HG03045 (cell line): ENCODE measurements around the gene TOM1L1.
"Not testable (repeated sequence)": the region's sequence is repeated elsewhere in the genome, so short reads cannot be mapped to it uniquely, and the experiment has no call there.

Source experiments
- ATAC-seq: cut with Tn5 transposase; IDR thresholded peaks from one replicate; pipeline ENCODE4 v1.9.1; 2021; ENCODE audit warnings: mild to moderate bottlenecking, moderate library complexity; ENCODE audit not compliant: unreplicated experiment

TOM1L1 gene, protein sequence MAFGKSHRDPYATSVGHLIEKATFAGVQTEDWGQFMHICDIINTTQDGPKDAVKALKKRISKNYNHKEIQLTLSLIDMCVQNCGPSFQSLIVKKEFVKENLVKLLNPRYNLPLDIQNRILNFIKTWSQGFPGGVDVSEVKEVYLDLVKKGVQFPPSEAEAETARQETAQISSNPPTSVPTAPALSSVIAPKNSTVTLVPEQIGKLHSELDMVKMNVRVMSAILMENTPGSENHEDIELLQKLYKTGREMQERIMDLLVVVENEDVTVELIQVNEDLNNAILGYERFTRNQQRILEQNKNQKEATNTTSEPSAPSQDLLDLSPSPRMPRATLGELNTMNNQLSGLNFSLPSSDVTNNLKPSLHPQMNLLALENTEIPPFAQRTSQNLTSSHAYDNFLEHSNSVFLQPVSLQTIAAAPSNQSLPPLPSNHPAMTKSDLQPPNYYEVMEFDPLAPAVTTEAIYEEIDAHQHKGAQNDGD

DNA sequence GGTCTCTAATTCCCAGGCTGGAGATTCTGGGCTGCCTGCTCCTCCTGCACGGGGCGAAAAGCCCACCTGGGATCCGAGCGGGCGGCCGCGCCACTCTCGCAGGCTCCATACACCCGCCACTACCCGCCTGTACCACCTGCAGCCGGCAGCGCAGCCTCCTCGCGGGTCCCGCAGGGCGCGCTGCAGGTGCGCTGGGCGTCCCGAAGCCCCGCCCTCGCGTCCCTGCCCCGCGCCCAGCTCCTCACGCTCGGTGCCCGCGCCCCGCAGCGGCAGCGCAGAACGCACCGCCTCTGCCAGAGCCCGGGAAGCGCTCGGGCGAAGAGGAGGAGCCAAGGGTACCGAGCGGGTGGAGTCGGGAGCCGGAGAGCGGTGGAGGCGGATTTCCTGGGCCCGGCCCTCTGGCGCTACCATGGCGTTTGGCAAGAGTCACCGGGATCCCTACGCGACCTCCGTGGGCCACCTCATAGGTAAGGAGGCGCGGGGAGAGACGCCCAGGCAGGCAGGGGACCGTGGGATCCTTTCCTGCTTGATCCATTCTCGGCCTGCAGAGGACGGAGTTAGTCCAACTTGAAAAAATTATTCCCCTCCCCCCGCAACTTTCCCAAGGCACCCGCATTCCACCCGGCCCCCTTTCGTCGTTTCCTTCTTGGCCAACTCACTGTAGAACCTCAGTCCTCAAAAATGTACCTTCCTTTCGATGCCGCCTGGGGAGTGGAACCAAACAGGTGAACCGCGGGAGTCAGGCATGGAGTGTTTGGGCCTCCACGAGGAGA lies at the start of gene TOM1L1:
TSS of gene TOM1L1 (plus strand) at position 396 of the 773 bp plus-strand sequence. CDS start at position 410, 14 bp downstream.
- peak; percentile 74 for ATAC-seq

DNA sequence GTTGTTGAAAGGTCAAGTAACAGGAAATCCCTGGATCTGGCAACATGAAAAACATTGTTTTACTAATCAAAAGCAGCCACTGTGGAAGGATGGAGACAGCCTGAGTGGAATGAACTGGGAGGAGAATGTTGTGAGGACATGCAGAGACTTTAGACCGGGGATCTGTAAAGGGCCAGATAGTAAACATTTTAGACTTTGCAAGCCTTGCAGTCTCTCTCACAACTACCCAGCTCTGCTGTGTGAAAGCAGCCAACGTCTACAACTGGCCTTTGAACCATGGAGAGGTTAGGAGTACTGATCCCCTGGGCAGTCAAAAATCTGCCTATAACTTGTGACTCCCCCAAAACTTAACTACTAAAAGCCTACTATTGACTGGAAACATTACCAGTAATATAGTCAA lies 41.5 kb upstream of the TOM1L1 start:
- no peak for ATAC-seq

DNA sequence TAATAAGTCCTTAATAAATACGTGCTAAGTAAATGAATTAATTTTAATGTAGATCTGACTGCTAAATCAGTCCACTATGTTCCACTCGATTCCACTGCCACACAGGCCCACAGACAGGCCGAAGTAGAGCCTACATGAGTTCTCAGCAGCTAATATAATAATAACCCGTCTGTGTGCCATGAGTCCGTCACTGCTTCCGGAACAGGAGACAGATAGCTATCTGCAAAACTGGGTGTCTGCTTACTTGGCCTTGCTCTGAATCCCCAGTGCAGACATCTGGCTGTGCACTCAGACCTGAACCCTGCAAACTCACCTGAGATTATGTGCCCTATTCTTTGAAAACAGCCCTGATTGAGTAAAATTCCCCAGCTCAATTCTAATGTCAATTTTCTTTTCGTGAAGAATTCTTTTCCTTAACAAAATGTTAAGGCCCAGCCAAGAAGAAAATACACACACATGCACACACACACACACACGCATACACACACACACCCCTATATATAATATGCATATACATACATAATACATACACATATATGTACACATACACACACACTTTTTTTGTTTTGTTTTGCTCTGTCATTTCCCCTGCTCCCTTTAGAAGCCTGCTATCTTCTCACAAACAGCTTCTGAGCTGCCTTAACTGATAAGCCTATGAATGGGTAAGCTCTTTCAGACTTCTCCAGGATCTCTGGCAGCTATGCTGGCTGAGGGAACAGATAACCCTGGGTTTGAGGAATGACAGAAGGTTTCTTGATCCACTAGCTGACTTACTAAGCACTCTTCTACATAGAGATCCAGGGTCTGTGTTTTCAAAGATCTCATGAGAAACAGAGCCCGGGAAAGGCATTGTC lies 39.8 kb upstream of the TOM1L1 start:
- ATAC-seq = no peak

DNA sequence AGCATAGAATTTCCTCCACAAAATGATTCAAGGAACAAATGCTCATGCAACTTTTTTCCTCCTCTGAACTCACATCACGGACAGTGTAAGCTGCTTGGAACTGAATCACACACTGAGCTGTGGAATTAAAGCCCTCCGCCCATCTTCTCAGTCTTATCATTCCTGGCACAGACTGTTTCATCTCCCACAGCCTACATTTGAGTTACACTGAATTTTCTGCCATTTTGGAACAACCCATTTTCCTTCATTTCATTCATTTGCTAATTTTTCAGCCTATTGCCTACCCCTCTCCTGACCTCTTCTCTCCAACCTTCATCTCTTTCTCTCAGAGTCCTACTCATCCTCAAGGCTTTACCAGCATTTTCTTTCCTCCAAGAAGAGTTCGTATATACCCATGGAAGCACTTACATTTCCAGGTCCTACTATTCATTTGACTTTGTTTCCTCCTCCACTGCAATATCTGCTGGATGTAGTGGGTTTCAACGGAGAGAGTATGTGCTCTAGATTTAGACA lies 39.1 kb upstream of the TOM1L1 start:
- no peak for ATAC-seq

DNA sequence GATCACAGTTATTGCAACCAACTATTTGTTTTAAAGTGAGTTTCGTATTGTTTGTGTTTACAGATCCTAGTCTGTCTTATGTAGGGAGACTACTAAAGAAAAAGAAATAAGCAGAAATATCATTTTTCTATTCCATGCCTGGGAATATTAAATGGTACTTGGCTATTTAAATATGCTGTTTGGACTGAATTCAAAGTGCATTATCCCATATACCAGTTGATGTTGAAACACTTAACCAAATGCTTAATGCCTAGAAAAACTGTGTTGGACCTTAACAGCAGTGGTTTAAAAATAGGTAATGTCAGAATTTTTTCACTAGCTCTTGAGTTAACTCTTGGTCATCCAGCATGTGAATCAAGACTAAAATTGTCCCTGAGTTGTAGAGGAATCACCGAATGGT lies 37.5 kb upstream of the TOM1L1 start:
- no peak for ATAC-seq

DNA sequence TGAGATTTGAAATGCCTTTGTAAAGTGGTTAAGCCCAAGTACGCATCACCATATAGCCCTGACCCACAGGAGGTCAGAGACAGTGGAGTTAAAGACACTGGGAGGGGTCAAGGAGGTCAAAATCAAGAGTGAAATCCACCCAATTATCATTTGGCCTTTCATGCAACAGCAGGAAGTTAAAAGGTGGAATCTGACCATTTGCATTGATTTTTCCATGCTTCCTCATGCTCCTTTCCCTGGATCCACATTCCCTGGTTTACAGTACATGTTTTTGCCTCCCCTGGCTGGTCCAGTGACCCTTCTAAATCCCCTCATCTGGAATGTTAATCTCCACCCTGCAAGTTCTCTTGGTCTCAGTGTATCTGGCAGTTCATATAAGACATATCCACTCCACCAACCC lies 36.6 kb upstream of the TOM1L1 start:
- no peak for ATAC-seq

DNA sequence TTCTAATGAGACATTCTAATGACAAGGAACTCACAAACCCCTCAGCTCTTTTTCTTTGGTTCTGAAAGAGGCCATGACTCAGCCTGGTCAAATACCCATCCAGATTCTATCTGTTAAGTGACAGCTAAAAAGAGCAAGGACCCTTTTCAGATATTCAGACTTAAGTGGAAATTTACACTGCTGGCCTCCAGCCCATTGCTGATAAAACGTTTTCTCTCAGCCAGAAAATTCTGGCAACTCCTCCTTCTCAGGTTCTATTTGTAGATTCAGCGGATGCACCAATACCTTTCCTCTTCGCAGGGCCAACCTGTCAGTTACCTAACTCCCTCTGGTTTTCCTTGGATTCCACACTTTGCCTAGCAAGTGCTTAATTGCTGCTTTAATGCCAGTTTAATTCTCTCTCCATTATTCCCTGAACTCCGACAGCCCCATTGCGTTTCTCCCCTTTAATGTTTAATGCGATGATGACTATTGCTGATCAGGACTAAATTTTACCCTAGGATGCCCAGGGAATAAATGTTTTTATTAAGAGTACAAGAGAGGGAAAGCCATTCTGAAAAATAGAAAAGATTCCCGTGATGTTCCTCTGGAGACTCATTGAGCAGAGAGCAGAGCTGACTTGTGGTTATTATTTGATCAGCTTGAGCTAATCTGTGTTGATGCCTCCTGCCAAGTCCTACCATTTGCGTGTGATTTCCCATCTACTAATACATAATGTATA lies 35.9 kb upstream of the TOM1L1 start:
- ATAC-seq = no peak

DNA sequence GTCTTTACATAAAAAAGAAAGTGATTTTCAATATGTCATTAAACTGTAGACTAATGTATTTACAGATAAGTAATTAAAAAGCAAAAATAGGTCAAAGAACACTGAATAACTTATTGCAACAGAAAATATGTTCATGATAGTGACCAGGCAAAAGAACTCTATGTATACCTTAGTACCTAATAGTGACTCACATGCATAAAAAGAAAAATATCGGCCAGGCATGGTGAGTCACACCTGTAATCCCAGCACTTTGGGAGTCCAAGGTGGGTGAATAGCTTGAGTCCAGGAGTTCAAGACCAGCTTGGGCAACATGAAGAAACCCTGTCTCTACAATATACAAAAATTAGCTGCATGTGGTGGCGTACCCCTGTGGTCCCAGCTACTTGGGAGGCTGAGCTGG lies 33.0 kb upstream of the TOM1L1 start:
- ATAC-seq = no peak

DNA sequence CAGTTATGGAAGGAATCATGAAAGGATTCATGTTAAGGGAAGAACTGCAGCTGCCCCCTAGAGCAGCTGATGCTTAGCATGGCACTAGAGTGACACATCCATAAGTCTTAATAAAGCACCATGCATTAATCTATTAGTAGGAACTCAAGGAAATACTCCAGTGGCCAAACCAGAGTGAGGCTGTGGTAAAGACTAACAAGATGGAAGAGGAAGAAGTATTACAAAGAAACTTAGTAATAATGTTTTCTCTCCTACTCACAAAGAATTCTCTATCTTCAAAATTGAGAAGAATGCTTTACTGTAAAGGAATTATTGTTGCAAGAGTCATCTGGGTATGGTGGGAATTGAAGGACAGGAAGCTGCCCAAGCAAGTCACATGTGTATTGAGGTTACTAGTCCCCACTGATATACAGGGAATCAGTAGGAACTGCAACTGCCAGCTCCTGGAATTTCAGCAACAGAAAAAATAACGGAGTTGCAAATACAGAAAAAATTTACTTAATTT lies 29.9 kb upstream of the TOM1L1 start:
- no peak for ATAC-seq

DNA sequence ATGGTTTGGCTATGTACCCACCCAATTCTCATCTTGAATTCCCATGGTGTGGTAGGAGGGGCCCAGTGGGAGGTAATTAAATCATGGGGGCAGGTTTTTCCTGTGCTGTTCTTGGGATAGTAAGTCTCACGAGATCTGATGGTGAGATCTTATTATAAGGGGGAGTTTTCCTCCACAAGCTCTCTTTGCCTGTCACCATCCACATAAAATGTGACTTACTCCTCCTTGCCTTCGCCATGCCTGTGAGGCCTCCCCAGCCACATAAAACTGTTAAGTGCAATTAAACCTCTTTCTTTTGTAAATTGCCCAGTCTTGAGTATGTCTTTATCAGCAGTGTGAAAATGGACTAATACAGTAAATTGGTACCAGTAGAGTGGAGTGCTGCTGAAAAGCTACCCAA lies 24.7 kb upstream of the TOM1L1 start:
- not testable (repeated sequence) for ATAC-seq

DNA sequence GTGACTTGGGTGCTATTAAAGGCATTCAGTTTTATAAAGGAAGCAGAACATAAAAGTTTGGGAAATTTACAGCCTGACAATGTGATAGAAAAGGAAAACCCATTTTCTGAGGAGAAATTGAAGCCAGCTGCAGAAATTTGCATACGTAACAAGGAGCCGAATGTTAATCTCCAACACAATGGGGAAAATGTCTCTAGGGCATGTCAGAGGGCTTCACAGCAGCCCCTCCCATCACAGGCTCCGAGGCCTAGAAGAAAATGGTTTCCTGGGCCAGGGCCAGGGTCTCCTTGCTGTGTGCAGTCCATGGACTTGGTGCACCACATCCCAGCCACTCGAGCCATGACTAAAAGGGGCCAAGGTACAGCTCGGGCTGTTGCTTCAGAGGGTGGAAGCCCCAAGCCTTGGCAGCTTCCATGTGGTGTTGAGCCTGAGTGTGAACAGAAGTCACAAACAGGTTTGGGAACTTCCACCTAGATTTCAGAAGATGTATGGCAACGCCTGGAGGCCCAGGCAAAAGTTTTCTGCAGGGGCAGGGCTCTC lies 23.9 kb upstream of the TOM1L1 start:
- no peak for ATAC-seq

DNA sequence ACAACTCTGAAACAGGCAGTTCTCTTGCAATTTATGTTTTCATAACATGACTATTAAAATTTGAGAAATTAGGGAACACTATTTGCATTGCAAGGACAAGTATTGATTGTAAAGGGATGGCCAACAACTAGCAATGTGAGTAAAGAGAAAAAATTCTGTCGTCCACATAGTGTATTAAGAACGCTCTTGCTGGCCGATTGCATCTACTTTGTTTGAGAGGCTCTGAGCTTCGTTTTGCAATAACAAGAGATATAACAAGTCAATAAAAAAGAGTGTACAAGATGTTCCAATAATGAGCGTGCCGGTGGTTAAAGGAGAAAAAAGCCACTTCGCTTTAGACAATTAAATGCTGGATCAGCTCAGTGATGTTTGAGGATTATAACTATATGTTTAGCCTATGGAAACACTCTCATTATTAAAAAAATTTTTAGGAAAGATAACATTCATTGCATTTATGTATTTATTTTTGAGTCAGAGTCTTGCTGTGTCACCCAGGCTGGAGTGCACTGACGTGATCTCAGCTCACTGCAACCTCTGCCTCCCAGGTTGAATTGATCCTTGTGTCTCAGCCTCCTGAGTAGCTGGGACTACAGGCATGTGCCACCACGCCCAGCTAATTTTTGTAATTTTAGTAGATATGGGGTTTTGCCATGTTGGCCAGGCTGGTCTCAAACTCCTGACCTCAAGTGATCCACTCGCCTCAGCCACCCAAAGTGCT lies 19.2 kb upstream of the TOM1L1 start:
- ATAC-seq = no peak

DNA sequence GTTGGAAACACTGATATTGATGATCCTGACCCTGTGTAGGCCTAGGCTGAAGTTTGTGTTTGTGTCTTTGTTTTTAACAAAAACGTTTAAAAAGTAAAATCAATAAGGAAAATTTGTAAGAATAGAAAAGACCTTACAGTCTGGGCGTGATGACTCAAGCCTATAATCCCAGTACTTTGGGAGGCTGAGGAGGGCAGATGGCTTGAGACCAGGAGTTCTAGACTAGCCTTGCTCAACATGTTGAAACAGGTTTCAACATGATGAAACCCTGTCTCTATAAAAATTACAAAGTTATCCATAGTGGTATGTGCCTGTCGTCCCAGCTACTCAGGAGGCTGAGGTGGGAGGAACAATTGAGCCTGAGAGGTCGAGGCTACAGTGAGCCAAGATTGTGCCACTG lies 18.3 kb upstream of the TOM1L1 start:
- ATAC-seq = no peak

DNA sequence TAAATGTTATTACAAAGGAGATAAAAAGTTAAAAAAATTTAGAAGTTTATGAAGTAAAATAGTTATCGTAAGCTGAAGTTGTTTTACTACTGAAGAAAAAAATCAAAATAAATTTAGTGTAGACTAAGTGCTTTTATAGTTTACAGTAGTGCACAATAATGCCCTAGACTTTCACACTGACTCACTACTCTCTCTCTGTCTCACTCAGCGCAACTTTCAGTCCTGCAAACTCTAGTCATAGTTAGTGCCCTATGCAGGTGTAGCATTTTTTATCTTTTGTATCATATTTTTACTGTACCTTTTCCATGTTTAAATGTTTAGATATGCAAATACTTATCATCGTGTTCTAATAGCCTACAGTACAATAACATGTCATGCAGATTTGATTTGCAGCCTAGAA lies 17.7 kb upstream of the TOM1L1 start:
- peak; percentile 95 for ATAC-seq

DNA sequence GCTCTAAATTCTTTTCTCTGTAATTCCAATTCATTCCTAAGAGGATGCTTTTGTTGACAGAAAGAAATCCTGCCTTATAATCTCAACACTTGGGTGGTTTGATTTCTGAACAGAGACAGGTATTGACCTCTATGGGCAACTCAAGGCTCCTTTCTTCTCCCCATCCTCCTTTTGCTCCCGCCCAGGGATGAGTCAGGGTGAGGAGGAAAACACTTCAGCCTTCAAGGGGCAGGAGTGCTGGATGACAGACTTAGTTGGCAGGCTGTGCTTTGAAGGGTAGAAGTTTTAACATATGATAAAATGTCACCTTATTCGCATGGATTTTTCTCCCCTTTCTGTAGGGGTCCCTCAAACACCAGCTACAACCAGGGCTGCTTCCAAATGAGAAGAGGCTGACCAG lies 16.7 kb upstream of the TOM1L1 start:
- ATAC-seq = no peak

DNA sequence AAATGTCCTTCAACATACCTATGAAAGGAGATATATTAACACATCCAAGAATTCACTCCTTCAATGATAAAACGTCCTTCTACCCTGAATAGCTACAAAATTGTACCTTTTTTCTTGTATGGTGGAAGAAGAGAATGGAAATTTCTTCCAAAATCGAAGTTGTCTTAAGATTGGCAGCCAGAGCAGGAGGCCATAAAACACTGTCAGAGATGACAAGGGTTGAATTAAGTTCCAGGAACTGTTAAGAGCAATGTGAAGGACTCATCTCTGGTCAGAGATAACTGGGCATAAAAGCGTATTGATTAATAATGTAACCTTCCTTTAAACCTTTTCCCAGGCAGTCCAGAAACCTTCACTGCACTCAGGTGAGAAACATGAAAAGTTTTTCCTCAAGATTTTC lies 12.9 kb upstream of the TOM1L1 start:
- ATAC-seq = no peak

DNA sequence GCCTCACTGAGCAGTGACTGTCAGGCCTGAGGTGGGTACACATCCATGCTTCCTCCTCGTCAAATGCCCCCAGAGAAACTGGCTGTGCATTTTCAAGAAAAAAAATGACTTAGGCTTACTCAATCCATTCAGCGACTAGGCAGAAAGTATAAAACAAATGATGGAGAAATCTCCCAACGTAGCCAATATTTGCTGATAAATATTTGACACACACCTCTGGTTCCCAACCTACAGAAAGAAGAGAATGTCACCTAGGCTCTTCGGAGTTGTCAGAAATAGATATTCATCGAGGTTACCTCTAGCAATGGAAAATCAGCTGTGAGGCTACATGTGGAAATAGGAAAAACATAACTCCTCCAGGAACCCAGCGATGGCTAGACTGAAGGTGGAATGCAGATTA lies 12.4 kb upstream of the TOM1L1 start:
- ATAC-seq = no peak

DNA sequence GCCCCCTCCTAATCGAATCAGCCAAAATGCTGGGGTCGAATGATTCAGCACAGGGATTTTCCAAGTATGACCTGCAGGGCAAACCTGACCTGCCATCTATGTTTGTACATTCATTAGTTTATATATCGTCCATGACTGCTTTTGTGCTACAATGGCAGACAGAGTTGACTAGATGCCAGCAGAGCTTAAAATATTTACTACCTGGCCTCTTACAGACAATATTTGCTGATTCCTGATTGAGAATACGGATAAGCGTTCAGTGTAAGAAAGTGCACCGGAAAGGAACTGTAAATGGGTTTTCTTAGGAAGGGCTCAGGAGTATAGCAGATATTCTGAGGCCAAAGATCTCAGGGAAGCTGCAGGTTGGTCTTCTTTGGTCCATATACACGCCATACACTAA lies 11.7 kb upstream of the TOM1L1 start:
- ATAC-seq = no peak

DNA sequence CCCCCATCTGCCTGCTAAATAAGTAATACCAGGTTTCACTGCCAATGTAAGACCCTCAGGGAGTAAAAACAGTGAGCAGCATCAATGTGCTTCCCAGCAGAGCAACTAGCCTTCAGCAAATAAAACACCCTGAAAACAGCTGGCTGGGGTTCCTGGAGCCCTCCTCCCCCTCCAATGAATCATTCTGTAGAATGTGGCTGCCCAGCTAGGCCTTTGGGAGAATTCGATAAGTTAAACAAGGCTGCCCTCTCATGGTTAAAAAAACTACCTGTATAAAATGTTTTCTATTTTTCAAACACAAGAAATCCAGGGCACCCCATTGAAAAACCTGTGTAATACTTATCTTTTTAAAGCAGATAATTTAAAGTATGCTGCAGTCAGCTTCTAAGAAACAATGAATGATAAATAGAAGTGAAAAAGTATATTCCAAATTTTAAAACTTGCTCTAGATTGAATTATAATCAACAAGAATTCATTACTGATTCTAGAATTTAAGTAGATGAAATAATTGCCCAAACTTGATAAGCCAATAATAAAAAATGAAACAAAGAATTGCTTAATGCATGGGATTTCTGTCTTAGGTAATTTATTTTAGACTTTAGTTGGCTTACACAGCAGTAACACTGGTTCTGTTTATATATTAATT lies 9.4 kb upstream of the TOM1L1 start:
- no peak for ATAC-seq
